Right atrium auricular region (tissue), 2 donors: ENCODE measurements around the gene CACHD1. TPM values are rescaled to one million over a fixed set of nuclear protein-coding genes. Genes with fewer than 3 reads are reported as not detected.
"Not testable (repeated sequence)": the region's sequence is repeated elsewhere in the genome, so short reads cannot be mapped to it uniquely, and the experiment has no call there.

Source experiments
- DNase-seq: peaks from one replicate; pipeline ENCODE4 v3.0.0-alpha.2; 2019; ENCODE audit warnings: low spot score
- H3K27ac ChIP-seq, 2 donors: fragments of 200-600 bp; sonication (generic); 1 replicate in 1 of 2; 2 replicates in 1 of 2; pipeline ENCODE4 v1.5.1; 2016 to 2019
- H3K27me3 ChIP-seq, 2 donors: fragments of 200-600 bp; sonication (generic); one replicate each; pipeline versions ENCODE4 v1.5.1 to v1.6.0; 2017 to 2019
- H3K36me3 ChIP-seq: fragments of 200-600 bp; sonication (generic); one replicate; pipeline ENCODE4 v1.5.1; 2016
- H3K4me1 ChIP-seq, 2 donors: fragments of 200-600 bp; sonication (generic); one replicate each; pipeline versions ENCODE4 v1.5.1 to v1.6.0; 2017 to 2019
- H3K4me3 ChIP-seq, 2 donors: fragments of 200-600 bp; sonication (generic); 1 replicate in 1 of 2; 2 replicates in 1 of 2; pipeline ENCODE4 v1.5.1; 2017 to 2019; ENCODE audit warnings: mild to moderate bottlenecking in 1 of 2, moderate library complexity in 1 of 2
- H3K9me3 ChIP-seq, 2 donors: fragments of 200-600 bp; sonication (generic); one replicate each; pipeline ENCODE4 v1.5.1; 2019
- total RNA-seq, 2 donors: library from RNA; depleted of rRNA; stranded (reverse); fragments of >200 nt; gene quantifications; one replicate each; pipeline ENCODE4 v1.1.0, GENCODE V29; 2016
- TF ChIP-seq, protein P1 (sequence below), 2 donors: fragments of 200-600 bp; sonication (generic); IDR thresholded peaks; one replicate each; pipeline ENCODE4 v1.5.1; 2019; ENCODE audit warnings: antibody characterized with exemption in 2 of 2

CACHD1 gene
- total RNA-seq, 2 donors from 2014 or later = 3.1 to 8.5 TPM

DNA sequence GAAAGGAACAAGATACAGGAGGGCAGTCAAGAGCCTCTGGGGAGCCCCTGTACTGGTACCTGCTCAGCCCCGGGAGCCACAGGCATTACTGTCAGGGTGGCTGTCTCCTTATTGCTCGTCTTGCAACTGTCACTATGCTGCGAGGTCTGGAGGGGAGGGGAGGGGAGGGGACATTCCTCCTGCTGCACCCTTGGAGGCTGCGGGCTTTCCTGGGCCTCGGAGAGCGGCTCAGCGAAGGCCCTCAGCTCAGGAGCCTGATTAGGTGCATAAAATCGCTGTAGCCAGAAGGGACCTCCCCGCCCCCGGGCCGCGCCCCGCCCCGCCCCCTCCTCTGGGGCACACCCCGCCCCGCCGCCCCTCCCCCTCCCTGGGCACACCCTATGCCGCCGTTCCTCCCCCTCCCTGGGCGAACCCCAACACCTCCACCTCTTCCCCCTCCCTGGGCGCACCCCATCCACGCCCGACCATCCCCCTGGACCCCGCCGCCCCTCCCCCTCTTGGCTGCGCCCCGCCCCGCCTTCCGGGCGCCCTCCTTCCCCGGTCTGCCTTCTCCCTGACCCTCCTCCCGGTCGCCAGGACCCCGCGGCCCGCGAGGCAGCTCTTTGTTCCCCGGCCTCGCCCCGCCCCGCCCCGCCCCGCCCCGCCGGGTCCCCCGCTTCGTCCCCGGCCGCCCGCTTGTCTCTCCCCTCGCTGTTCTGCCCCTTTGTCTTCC lies 35.5 kb downstream of the CACHD1 start:
- DNase-seq = no peak
- H3K4me1 ChIP-seq = peaks cover 0 to 33% of the 10 kb centered on the region in 2 donors
- H3K36me3 ChIP-seq = no peaks in the 10 kb centered on the region
- no peaks in the 10 kb centered on the region for H3K27me3 ChIP-seq
- H3K27ac ChIP-seq = peak overlapping the region in 1 of 2 donors; percentile 39
- H3K4me3 ChIP-seq = peak overlapping the region; percentile 44 to 59
- TF ChIP-seq, protein P1, sequence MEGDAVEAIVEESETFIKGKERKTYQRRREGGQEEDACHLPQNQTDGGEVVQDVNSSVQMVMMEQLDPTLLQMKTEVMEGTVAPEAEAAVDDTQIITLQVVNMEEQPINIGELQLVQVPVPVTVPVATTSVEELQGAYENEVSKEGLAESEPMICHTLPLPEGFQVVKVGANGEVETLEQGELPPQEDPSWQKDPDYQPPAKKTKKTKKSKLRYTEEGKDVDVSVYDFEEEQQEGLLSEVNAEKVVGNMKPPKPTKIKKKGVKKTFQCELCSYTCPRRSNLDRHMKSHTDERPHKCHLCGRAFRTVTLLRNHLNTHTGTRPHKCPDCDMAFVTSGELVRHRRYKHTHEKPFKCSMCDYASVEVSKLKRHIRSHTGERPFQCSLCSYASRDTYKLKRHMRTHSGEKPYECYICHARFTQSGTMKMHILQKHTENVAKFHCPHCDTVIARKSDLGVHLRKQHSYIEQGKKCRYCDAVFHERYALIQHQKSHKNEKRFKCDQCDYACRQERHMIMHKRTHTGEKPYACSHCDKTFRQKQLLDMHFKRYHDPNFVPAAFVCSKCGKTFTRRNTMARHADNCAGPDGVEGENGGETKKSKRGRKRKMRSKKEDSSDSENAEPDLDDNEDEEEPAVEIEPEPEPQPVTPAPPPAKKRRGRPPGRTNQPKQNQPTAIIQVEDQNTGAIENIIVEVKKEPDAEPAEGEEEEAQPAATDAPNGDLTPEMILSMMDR (IDR thresholded peaks at IDR 0.05) = no peak
- H3K9me3 ChIP-seq = no peaks in the 10 kb centered on the region

DNA sequence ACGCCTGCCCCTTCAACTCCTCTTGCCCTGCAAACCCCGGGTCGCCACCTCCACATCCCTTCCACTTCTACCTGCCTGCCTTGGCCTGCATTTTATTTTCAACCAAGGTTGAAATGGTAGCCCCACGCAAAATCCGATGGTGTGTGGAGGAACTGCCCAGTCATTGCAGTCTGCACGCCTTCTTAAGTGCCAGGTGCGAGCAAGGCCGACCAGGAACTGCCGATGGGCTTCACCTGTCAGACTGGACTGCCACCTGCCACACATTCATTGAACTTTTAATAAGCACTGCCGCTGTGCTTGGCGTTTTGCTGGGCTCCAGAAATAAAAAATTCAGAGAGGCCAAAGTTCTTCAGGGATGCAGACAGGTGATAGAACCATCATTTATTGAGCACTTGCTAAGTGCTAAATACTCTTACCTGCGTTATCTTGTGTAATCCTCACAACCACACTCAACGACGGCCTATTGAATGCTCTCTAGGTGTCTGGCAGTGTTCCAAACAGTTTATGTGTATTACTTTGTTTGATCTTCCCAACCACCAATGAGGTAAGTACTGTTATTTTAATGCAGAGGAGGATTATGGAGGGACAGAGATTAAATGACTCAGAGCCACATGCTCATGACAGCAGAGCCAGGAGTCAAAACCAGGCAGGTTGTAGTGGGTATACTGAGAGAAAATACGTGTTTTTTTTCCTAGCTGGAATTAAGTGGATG lies 36.2 kb downstream of the CACHD1 start:
- DNase-seq = no peak

DNA sequence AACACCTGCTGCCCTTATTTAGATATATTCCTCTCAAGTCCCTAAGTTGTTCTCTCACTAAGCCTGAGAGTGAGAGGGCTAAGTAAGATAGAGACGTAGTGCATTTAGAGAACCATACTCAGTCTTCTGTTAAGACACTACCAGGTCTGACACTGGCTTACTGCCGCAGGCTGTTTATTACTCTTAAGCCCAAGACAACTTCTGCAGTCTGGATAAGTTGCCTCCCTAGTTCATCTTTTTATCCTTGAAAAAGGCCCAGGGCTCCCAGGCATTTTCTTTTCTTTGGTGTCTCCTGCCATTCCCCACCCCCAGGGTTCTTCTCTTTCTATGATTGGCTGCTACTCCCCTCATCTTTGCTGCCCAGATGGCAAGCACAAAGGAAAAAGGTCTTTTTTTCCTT lies 38.7 kb downstream of the CACHD1 start:
- H3K4me1 ChIP-seq = peaks cover 0 to 30% of the 10 kb centered on the region in 2 donors
- TF ChIP-seq, protein P1 (IDR thresholded peaks at IDR 0.05) = no peak
- H3K9me3 ChIP-seq = no peaks in the 10 kb centered on the region
- H3K27me3 ChIP-seq = no peaks in the 10 kb centered on the region
- H3K36me3 ChIP-seq = no peaks in the 10 kb centered on the region
- DNase-seq = no peak
- H3K4me3 ChIP-seq = no peak overlapping the region
- no peak overlapping the region for H3K27ac ChIP-seq

More for the DNA sequence above, 36.2 kb downstream of the CACHD1 start:
- TF ChIP-seq, protein P1 (IDR thresholded peaks at IDR 0.05) = no peak
- Histone ChIP-seq H3K27me3 (no peaks in the 10 kb centered on the region), H3K4me1 (peaks cover 0 to 33% of the 10 kb centered on the region in 2 donors), H3K4me3 (peak overlapping the region; percentile 44 to 59), H3K36me3 (no peaks in the 10 kb centered on the region), H3K9me3 (no peaks in the 10 kb centered on the region), H3K27ac (peak overlapping the region in 1 of 2 donors; percentile 39)

DNA sequence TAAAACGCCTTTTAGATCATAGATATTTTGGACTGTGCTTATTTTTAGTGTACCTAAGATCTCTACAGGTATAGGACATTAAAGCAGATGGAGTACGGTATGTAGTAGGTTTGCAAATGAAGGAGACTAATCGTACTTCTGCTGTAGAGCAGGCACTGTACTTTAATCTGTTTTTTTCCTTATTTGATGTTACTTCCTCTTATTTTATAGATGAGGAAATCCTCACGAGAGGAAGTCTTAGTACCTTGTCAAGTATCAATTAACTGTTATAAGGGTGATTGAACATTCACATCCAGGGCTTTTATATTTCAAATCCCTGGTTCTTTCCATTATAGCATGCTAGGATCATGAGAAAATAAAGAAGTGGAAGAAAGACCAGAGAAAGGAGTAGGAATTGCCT lies 41.1 kb downstream of the CACHD1 start:
- no peak overlapping the region for H3K4me3 ChIP-seq
- no peaks in the 10 kb centered on the region for H3K9me3 ChIP-seq
- H3K4me1 ChIP-seq = peaks cover 0 to 32% of the 10 kb centered on the region in 2 donors
- H3K36me3 ChIP-seq = no peaks in the 10 kb centered on the region
- H3K27me3 ChIP-seq = no peaks in the 10 kb centered on the region
- TF ChIP-seq, protein P1 (IDR thresholded peaks at IDR 0.05) = no peak
- no peak for DNase-seq
- no peak overlapping the region for H3K27ac ChIP-seq

DNA sequence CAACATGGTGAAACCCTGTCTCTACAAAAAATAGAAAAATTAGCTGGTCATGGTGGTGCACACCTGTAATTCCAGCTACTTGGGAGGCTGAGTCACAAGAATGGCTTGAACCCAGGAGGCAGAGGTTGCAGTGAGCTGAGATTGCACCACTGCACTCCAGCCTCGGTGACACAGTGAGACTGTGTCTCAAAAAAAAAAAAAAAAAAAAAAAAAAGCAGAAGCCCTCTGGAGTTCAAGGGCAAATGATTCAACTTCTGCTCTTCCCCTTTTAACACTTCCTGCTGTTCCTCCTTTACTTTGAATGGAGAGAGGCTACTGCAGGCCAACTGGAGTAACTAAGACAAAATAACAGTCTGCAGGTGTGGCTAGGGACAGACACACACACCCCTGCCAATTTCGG lies 42.3 kb downstream of the CACHD1 start:
- peaks cover 0 to 32% of the 10 kb centered on the region in 2 donors for H3K4me1 ChIP-seq
- H3K9me3 ChIP-seq, H3K4me3 ChIP-seq, H3K27me3 ChIP-seq, DNase-seq, H3K36me3 ChIP-seq, H3K27ac ChIP-seq: not testable (repeated sequence)

DNA sequence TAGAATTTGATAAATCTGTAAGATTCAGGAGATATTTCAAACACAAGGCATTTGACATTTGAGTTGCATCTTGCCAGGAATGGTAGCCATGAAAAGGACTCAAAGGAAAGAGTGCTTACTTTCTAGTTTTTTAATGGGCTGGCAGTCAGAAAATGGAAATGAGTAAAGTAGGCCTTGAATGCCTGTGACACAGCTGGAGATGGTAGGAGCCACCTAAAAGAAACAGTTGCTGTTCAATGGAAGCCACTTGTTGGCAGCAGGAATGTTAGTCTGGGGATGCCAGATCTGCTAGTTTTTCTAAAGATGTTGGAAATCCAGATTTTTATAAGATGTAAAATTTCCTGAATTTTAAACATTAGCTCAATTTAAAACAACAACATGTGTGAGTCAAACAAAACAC lies 43.6 kb downstream of the CACHD1 start:
- no peak for DNase-seq
- H3K36me3 ChIP-seq = no peaks in the 10 kb centered on the region
- no peaks in the 10 kb centered on the region for H3K27me3 ChIP-seq
- no peak overlapping the region for H3K4me3 ChIP-seq
- H3K27ac ChIP-seq = peak overlapping the region; percentile 29 to 71
- H3K9me3 ChIP-seq = no peaks in the 10 kb centered on the region
- peaks cover 0 to 38% of the 10 kb centered on the region in 2 donors for H3K4me1 ChIP-seq
- TF ChIP-seq, protein P1 (IDR thresholded peaks at IDR 0.05) = no peak
